Subcutaneous abdominal adipose tissue (tissue), 5 donors: ENCODE results near the gene CRHR2.

Source experiments
- H3K27ac ChIP-seq: one replicate; pipeline ENCODE4 v1.7.0; 2013; ENCODE audit warnings: low read depth, mild to moderate bottlenecking, inconsistent platforms, low read length, moderate library complexity
- H3K27me3 ChIP-seq, 5 donors: one replicate each; pipeline ENCODE4 v1.7.0; 2013; ENCODE audit warnings: low read length in 5 of 5, inconsistent platforms in 1 of 5; ENCODE audit not compliant: control insufficient read depth in 5 of 5, insufficient read depth in 4 of 5
- H3K36me3 ChIP-seq, 5 donors: one replicate each; pipeline ENCODE4 v1.7.0; 2013; ENCODE audit warnings: low read length in 5 of 5; ENCODE audit not compliant: control insufficient read depth in 5 of 5, insufficient read depth in 5 of 5
- H3K4me1 ChIP-seq, 5 donors: one replicate each; pipeline ENCODE4 v1.7.0; 2013; ENCODE audit warnings: low read length in 5 of 5, mild to moderate bottlenecking in 3 of 5, moderate library complexity in 1 of 5; ENCODE audit not compliant: control insufficient read depth in 5 of 5, insufficient read depth in 5 of 5
- H3K4me3 ChIP-seq, 5 donors: one replicate each; pipeline ENCODE4 v1.7.0; 2013; ENCODE audit warnings: low read length in 5 of 5, low read depth in 1 of 5
- H3K9ac ChIP-seq, 5 donors: one replicate each; pipeline ENCODE4 v1.7.0; 2013; ENCODE audit warnings: low read length in 5 of 5, mild to moderate bottlenecking in 4 of 5, moderate library complexity in 3 of 5
- H3K9me3 ChIP-seq, 5 donors: one replicate each; pipeline ENCODE4 v1.7.0; 2013; ENCODE audit warnings: low read length in 5 of 5; ENCODE audit not compliant: control insufficient read depth in 5 of 5
- donor health status: healthy.
- donor health status: healthy.
- donor health status: healthy.
- donor health status: healthy.
- donor health status: healthy.

The CRHR2 gene

GRCh38 chr7:30652132-30652531 is 30.1 kb downstream of the CRHR2 start:
- no peak overlapping the region for H3K4me3 ChIP-seq
- H3K27ac ChIP-seq: no peak overlapping the region
- peaks cover 0 to 2% (median 0%) of the 10 kb centered on the region in 5 donors for H3K36me3 ChIP-seq
- peaks cover 0 to 2% (median 0%) of the 10 kb centered on the region in 5 donors for H3K27me3 ChIP-seq
- H3K9me3 ChIP-seq: no peaks in the 10 kb centered on the region
- H3K9ac ChIP-seq: no peak overlapping the region
- H3K4me1 ChIP-seq: no peaks in the 10 kb centered on the region

- Histone ChIP-seq H3K4me3 (no peak overlapping the region), H3K27ac (no peak overlapping the region), H3K9me3 (no peaks in the 10 kb centered on the region), H3K9ac (no peak overlapping the region), H3K36me3 (peaks cover 0 to 2% (median 0%) of the 10 kb centered on the region in 5 donors), H3K27me3 (peaks cover 0 to under 1% (median 0%) of the 10 kb centered on the region in 5 donors), H3K4me1 (no peaks in the 10 kb centered on the region)
Measured at GRCh38 chr7:30650421-30650808, 31.8 kb downstream of the CRHR2 start.

- H3K4me1 ChIP-seq: no peaks in the 10 kb centered on the region
- H3K27ac ChIP-seq: no peak overlapping the region
- no peaks in the 10 kb centered on the region for H3K27me3 ChIP-seq
- no peak overlapping the region for H3K4me3 ChIP-seq
- H3K9me3 ChIP-seq: no peaks in the 10 kb centered on the region
- H3K36me3 ChIP-seq: peaks cover 0 to 4% (median 3%) of the 10 kb centered on the region in 5 donors
- H3K9ac ChIP-seq: no peak overlapping the region
Measured at GRCh38 chr7:30649717-30650420, 32.4 kb downstream of the CRHR2 start.

- Histone ChIP-seq H3K27ac (no peak overlapping the region), H3K27me3 (no peaks in the 10 kb centered on the region), H3K4me3 (no peak overlapping the region), H3K4me1 (no peaks in the 10 kb centered on the region), H3K9ac (no peak overlapping the region), H3K9me3 (no peaks in the 10 kb centered on the region), H3K36me3 (peaks cover 0 to 6% (median 3%) of the 10 kb centered on the region in 5 donors)
Measured at GRCh38 chr7:30648744-30649540, 33.3 kb downstream of the CRHR2 start.

- Histone ChIP-seq H3K27me3 (no peaks in the 10 kb centered on the region), H3K4me3 (no peak overlapping the region), H3K4me1 (no peaks in the 10 kb centered on the region), H3K9me3 (no peaks in the 10 kb centered on the region), H3K9ac (no peak overlapping the region), H3K27ac (no peak overlapping the region), H3K36me3 (peaks cover 0 to 6% (median 3%) of the 10 kb centered on the region in 5 donors)
Measured at GRCh38 chr7:30647589-30648364, 34.5 kb downstream of the CRHR2 start.

GRCh38 chr7:30646154-30646553 is 36.1 kb downstream of the CRHR2 start:
- Histone ChIP-seq H3K27me3 (no peaks in the 10 kb centered on the region), H3K9ac (no peak overlapping the region), H3K27ac (no peak overlapping the region), H3K4me3 (no peak overlapping the region), H3K36me3 (peaks cover 0 to 6% (median 3%) of the 10 kb centered on the region in 5 donors), H3K4me1 (no peaks in the 10 kb centered on the region), H3K9me3 (no peaks in the 10 kb centered on the region)

GRCh38 chr7:30645661-30646060 is 36.6 kb downstream of the CRHR2 start:
- Histone ChIP-seq H3K9ac (no peak overlapping the region), H3K27me3 (no peaks in the 10 kb centered on the region), H3K4me3 (no peak overlapping the region)

GRCh38 chr7:30644286-30644955 is 37.8 kb downstream of the CRHR2 start:
- H3K27ac ChIP-seq: no peak overlapping the region
- H3K9ac ChIP-seq: no peak overlapping the region
- H3K4me3 ChIP-seq: no peak overlapping the region
- H3K27me3 ChIP-seq: no peaks in the 10 kb centered on the region
- no peaks in the 10 kb centered on the region for H3K4me1 ChIP-seq
- H3K9me3 ChIP-seq: no peaks in the 10 kb centered on the region
- H3K36me3 ChIP-seq: peaks cover 0 to 6% (median 3%) of the 10 kb centered on the region in 5 donors

More at GRCh38 chr7:30645661-30646060, 36.6 kb downstream of the CRHR2 start:
- H3K9me3 ChIP-seq: no peaks in the 10 kb centered on the region
- H3K4me1 ChIP-seq: no peaks in the 10 kb centered on the region
- peaks cover 0 to 6% (median 3%) of the 10 kb centered on the region in 5 donors for H3K36me3 ChIP-seq
- no peak overlapping the region for H3K27ac ChIP-seq

GRCh38 chr7:30642789-30643188 is 39.5 kb downstream of the CRHR2 start:
- Histone ChIP-seq H3K4me1 (no peaks in the 10 kb centered on the region), H3K36me3 (peaks cover 0 to 6% (median 3%) of the 10 kb centered on the region in 5 donors), H3K4me3 (no peak overlapping the region), H3K9me3 (no peaks in the 10 kb centered on the region), H3K27me3 (no peaks in the 10 kb centered on the region), H3K27ac (no peak overlapping the region), H3K9ac (no peak overlapping the region)
